Left ventricle myocardium inferior (tissue), 1 donor: Measurements from ENCODE around the gene POFUT2. TPM values are rescaled to one million over a fixed set of nuclear protein-coding genes. Genes with fewer than 3 reads are reported as not detected.

Experiments
- DNase-seq: peaks from one replicate; pipeline ENCODE4 v3.0.0-alpha.2; 2020
- H3K27ac ChIP-seq: fragments of 200-600 bp; replicated peaks from 2 replicates; pipeline ENCODE4 v1.8.0; 2021
- H3K27me3 ChIP-seq: fragments of 200-600 bp; 2 replicates; pipeline ENCODE4 v1.8.0; 2021; ENCODE audit warnings: low read depth
- H3K36me3 ChIP-seq: fragments of 200-600 bp; 2 replicates; pipeline ENCODE4 v1.8.0; 2021
- H3K4me1 ChIP-seq: fragments of 200-600 bp; 2 replicates; pipeline ENCODE4 v1.8.0; 2021
- H3K4me3 ChIP-seq: fragments of 200-600 bp; 2 replicates; pipeline ENCODE4 v1.8.0; 2021; ENCODE audit warnings: mild to moderate bottlenecking, moderate library complexity
- H3K9me3 ChIP-seq: fragments of 200-600 bp; replicated peaks from 2 replicates; pipeline ENCODE4 v1.8.0; 2021
- intact Hi-C: fragments of 100-400 bp; cut with micrococcal nuclease; formaldehyde crosslinking; loops from one replicate; pipeline ENCODE4 v1.11.0; 2022
- total RNA-seq: library from RNA; stranded (reverse); fragmentation: NEBNext Ultra II Directional; extraction: Animal tissue kit (Norgen Biotek cat#: 25700); gene quantifications from one replicate; pipeline ENCODE4 v1.2.1, GENCODE V29; 2021
- TF ChIP-seq, protein P1 (sequence below): fragments of 200-600 bp; IDR thresholded peaks from 2 replicates; pipeline ENCODE4 v1.8.0; 2021; ENCODE audit warnings: antibody characterized with exemption, mild to moderate bottlenecking, borderline replicate concordance
- donor health status: DM: no; HTN: yes; CAD: no; lungs with severe emphysema.

Gene POFUT2
- total RNA-seq, 1 donor from 2014 or later: 20.9 TPM

DNA sequence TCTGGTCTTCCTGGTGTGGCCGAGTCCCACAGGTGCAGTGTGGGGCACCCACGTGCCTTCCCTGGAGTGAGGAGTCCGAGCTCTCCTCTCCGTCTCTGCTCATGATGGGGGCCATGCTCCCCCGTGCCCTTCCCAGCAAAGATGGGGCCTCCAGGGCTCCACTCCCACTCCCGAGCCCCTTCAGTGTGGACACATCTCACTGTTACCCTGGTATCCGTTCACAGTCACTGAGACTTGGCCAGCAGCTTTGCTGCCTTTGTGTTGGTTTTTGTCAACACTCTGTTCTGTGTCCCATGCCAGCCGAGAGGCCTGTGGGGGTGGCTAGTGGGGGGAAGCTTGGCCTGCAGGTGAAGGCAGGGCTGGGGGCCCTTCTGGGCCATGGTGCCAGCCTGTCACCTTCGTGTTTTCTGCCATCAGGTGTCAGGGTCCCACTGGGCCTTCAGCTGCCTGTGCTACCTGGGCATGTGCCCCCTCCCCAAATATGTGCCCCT lies 46.9 kb upstream of the POFUT2 start:
- Histone ChIP-seq H3K4me1 (peaks cover 19% of the 10 kb centered on the region), H3K27me3 (no peaks in the 10 kb centered on the region), H3K36me3 (no peaks in the 10 kb centered on the region), H3K9me3 (no peaks in the 10 kb centered on the region), H3K27ac (no peak overlapping the region), H3K4me3 (no peak overlapping the region)
- TF ChIP-seq, protein P1, sequence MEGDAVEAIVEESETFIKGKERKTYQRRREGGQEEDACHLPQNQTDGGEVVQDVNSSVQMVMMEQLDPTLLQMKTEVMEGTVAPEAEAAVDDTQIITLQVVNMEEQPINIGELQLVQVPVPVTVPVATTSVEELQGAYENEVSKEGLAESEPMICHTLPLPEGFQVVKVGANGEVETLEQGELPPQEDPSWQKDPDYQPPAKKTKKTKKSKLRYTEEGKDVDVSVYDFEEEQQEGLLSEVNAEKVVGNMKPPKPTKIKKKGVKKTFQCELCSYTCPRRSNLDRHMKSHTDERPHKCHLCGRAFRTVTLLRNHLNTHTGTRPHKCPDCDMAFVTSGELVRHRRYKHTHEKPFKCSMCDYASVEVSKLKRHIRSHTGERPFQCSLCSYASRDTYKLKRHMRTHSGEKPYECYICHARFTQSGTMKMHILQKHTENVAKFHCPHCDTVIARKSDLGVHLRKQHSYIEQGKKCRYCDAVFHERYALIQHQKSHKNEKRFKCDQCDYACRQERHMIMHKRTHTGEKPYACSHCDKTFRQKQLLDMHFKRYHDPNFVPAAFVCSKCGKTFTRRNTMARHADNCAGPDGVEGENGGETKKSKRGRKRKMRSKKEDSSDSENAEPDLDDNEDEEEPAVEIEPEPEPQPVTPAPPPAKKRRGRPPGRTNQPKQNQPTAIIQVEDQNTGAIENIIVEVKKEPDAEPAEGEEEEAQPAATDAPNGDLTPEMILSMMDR: no peak
- peak; percentile 9 for DNase-seq
- intact Hi-C loops: no loop called here

DNA sequence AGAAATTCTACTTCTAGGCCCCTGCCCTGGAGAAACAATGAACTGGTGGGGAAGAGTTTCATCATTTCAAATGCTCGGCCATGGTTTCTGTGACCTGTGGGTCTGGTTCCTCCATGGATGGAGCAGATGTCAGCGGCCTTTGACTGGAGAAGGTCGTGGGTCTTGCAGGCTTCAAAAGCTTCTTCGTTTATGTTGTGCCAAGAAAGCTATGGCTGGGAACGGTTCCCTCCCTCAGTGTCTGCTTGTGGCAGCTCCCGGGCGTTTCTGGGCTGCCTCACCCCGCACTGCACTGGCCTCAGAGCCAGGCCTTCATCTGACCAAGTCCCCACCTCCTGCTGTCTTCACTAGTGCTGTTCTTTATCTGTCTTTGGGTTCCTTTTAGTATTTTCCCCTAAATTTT lies 46.4 kb upstream of the POFUT2 start:
- H3K9me3 ChIP-seq: no peaks in the 10 kb centered on the region
- no peak overlapping the region for H3K4me3 ChIP-seq
- H3K36me3 ChIP-seq: no peaks in the 10 kb centered on the region
- intact Hi-C loops: no loop called here
- H3K4me1 ChIP-seq: peaks cover 16% of the 10 kb centered on the region
- peak; percentile 13 for DNase-seq
- no peaks in the 10 kb centered on the region for H3K27me3 ChIP-seq
- TF ChIP-seq, protein P1: no peak
- H3K27ac ChIP-seq: no peak overlapping the region

DNA sequence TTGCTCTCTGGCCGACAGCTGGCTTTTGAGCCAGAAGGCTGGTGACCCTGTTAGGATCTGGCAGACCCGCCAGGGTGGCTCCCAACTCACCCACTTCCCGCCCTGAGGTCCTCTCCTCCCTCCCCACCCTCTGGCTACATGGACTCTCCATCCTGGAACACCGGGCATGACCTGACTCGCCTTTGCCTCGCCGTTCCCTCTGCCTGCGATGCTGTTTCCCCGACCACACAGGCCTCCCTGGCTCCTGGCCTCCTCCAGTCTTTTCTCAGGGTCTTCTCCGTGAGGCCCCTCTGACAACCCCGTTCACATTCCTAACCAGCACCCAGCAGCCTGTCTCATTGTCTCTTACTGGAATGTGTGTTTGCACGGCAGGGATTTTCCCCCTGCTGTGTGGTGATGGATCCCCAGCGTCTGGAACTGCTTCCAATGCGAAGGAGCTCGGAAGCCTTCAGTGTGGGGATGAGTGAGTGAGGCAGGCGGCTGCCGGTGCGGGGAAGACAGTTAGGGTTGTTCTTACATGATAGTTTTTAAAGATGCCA lies 46.0 kb upstream of the POFUT2 start:
- H3K36me3 ChIP-seq: no peaks in the 10 kb centered on the region
- H3K27ac ChIP-seq: no peak overlapping the region
- DNase-seq: peak; percentile 3
- H3K27me3 ChIP-seq: no peaks in the 10 kb centered on the region
- intact Hi-C loops: no loop called here
- no peaks in the 10 kb centered on the region for H3K9me3 ChIP-seq
- H3K4me1 ChIP-seq: peaks cover 16% of the 10 kb centered on the region
- no peak overlapping the region for H3K4me3 ChIP-seq
- TF ChIP-seq, protein P1: no peak

DNA sequence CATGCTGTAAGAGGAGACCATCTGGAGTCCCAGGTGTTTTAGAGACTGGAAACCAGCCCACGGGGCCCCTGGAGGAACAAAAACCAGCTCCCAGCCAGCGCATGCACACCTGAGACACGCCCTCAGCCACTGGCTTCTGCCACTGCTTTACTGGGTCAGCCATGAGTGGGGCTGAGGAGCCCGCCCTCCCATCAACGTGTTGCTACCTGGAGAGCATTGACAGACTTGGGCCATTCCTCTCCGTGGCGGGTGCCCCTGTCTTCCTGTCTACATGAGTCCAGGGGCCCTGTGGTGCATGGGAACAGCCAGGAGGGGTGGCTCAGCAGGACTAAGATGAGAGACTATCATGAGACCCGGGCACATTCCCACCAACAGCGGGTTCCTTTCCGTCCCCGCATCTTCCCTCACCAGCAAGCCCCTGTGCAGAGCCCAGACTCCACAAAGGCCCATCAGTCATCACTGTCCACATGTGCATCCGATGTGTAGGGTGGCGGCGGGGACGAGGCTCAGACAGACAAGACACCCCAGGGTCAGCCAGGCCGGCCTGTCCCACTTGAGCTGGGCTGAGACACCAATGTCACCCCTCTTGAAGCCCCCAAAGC lies 45.4 kb upstream of the POFUT2 start:
- peak; percentile 10 for DNase-seq
- H3K9me3 ChIP-seq: no peaks in the 10 kb centered on the region
- peaks cover 16% of the 10 kb centered on the region for H3K4me1 ChIP-seq
- H3K36me3 ChIP-seq: no peaks in the 10 kb centered on the region
- TF ChIP-seq, protein P1: no peak
- H3K4me3 ChIP-seq: no peak overlapping the region
- intact Hi-C loops: no loop called here
- no peak overlapping the region for H3K27ac ChIP-seq
- H3K27me3 ChIP-seq: no peaks in the 10 kb centered on the region

DNA sequence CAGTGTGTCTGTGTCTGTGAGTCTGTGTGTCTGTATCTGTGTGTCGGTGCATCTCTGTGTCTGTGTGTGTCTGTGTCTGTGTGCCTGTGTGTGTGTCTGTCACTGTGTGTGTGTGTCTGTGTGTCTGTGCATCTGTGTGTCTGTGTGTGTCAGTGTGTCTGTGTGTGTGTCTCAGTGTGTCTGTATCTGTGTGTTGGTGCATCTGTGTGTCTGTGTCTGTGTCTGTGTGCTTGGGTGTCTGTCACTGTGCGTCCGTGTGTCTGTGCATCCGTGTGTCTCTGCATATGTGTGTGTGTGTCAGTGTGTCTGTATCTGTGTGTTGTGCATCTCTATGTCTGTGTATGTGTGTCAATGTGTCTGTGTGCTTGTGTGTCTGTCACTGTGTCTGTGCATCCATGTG lies 44.7 kb upstream of the POFUT2 start:
- TF ChIP-seq, protein P1: no peak
- Histone ChIP-seq H3K4me3 (no peak overlapping the region), H3K36me3 (no peaks in the 10 kb centered on the region), H3K27ac (no peak overlapping the region), H3K27me3 (no peaks in the 10 kb centered on the region), H3K9me3 (no peaks in the 10 kb centered on the region), H3K4me1 (peaks cover 16% of the 10 kb centered on the region)
- intact Hi-C loops: no loop called here
- DNase-seq: peak; percentile 2
